HG03135 (cell line): Measurements from ENCODE around the gene HDGFL2.
"Not testable (repeated sequence)": the region's sequence is repeated elsewhere in the genome, so short reads cannot be mapped to it uniquely, and the experiment has no call there.

Experiments used
- ATAC-seq: cut with Tn5 transposase; IDR thresholded peaks from one replicate; pipeline ENCODE4 v1.9.1; 2021; ENCODE audit warnings: mild to moderate bottlenecking, moderate library complexity; ENCODE audit not compliant: unreplicated experiment

The HDGFL2 gene

DNA sequence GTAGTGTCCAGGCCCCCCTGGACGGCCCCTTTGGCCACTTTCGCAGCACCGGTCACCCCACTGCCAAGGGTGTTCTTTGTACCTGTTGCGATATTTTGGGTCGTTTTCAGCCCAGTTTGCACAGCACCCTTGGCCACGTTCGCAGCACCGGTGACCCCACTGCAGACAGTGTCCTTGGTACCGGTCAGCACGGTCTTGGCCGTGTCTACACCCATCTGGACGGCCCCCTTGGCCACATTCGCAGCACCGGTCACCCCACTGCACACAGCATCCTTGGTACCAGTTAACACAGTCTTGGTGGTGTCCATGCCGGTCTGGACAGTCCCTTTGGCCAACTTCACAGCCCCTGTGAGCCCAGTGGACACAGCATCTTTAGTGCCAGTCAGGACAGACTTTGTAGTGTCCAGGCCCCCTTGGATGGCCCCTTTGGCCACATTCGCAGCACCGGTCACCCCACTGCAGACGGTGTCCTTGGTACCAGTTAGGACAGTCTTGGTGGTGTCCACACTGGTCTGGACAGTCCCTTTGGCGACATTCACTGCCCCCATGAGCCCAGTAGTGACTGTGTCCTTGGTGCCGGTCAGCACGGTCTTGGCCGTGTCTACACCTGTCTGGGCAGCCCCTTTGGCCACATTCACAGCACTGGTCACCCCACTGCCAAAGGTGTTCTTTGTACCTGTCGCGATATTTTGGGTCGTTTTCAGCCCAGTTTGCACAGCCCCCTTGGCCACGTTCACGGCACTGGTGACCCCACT, 39.4 kb downstream of the HDGFL2 start:
- ATAC-seq: no peak

DNA sequence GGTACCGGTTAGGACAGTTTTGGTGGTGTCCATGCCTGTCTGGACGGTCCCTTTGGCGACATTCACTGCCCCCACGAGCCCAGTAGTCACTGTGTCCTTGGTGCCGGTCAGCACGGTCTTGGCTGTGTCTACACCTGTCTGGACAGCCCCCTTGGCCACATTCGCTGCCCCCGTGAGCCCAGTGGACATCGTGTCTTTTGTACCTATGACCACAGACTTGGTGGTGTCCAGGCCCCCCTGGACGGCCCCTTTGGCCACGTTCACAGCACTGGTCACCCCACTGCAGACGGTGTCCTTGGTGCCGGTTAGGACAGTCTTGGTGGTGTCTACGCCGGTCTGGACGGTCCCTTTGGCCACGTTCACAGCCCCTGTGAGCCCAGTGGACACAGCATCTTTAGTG, 40.0 kb downstream of the HDGFL2 start:
- no peak for ATAC-seq

DNA sequence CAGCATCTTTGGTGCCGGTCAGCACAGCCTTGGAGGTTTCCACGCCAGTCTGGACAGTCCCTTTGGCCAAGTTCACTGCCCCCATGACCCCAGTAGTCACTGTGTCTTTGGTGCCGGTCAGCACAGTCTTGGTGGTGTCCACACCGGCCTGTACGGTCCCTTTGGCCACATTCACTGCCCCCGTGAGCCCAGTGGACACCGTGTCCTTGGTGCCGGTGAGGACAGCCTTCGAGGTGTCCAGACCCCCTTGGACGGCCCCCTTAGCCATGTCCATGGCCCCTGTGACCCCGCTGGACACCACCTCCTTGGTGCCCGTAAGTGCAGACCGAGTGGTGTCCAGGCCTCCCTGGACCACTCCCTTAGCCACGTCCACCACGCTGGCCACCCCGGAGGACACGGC, 41.2 kb downstream of the HDGFL2 start:
- no peak for ATAC-seq

DNA sequence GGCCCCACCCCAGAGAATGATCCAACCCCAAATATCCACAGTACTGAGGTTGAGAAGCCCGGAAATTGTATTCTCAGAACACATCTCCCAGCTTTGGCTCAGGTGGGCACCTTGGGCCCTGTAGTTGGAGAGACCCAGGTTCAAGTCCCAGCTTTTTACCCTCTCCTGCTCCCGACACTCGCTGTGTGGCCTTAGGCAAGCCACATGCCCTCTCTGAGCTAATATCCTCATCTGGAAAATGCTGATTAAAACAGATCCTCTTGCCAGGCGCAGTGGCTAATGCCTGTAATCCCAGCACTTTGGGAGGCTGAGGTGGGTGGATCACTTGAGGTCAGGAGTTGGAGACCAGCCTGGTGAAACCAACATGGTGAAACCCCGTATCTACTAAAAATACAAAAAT, 43.6 kb downstream of the HDGFL2 start:
- ATAC-seq: no peak

DNA sequence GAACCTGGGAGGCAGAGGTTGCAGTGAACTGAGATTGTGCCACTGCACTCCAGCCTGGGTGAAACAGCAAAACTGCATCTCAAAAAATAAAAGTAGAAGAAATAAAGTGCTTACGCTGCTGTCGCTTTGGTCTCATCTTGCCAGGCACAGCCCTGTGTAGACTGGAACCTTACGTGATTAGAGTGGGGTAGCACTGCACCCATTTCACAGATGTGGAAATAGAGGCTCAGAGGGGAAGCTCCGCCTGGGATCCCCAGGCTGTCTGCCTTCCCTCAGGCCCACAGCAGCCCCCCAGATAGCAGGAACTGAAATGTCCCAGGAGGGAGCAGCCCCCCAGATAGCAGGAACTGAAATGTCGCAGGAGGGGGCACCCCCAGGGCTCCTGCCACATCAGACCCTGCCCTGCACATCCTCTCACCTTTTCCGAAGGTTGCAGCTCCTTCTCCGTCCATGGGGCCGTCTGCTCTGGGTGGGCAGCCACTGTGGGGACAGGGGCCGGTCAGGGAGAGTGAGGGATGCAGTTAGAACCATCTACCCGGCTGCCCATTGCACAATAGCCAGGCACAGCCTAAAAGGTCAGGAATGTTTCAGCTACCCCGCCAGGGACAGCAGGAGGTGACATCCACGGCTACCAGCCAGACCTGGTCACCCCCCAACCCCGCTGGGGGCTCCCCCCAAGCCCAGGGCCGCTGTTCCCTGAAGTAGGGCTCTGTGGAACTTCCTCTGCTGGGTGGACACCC, 44.3 kb downstream of the HDGFL2 start:
- no peak for ATAC-seq

DNA sequence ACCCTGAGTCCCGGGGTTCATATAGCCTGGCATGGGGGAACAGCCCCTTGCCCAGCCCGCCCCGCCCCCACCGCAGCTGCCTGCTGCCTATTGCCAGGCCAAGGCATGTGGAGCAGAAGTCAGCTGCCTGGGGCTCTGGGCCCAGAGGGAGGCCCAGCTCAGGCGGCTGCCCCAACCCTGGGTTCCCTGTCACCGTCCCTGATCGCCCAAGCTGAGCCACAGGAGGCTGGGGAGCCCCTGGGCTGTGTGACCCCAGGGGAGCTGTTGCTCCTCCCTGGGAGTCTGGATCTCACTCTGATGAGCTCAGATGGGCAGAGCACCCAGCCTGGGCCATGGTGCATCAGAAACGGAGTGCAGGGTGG, 44.8 kb downstream of the HDGFL2 start:
- ATAC-seq: no peak

DNA sequence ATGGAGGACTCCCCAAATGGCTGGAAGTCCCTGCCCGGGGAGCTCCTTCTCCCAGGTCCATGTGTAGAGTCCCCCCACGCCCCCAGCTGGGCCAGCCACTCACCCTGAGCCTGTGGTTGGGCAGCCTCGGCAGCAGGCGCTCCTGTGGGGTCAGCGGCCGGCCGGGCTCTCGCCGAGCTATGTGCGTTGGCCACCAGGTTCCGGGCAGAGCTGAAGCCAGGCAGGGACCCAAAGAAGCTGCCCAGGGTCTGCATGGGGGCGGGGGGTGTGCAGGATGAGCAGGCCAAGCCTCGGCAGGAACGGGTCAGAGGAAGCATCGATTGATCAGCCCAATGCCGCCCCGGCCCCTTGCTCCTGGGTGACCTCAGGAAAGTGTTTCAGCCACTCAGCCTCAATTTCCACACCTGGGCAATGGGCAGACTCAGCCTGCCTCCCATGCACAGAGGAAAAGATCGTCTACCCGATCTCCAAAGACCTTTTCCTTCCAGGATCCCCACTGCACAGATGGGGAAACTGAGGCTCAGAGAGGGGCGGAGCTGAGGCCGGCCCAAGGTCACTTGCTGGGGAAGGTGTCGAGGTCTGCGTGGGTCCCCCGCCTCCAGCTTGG, 45.5 kb downstream of the HDGFL2 start:
- no peak for ATAC-seq

DNA sequence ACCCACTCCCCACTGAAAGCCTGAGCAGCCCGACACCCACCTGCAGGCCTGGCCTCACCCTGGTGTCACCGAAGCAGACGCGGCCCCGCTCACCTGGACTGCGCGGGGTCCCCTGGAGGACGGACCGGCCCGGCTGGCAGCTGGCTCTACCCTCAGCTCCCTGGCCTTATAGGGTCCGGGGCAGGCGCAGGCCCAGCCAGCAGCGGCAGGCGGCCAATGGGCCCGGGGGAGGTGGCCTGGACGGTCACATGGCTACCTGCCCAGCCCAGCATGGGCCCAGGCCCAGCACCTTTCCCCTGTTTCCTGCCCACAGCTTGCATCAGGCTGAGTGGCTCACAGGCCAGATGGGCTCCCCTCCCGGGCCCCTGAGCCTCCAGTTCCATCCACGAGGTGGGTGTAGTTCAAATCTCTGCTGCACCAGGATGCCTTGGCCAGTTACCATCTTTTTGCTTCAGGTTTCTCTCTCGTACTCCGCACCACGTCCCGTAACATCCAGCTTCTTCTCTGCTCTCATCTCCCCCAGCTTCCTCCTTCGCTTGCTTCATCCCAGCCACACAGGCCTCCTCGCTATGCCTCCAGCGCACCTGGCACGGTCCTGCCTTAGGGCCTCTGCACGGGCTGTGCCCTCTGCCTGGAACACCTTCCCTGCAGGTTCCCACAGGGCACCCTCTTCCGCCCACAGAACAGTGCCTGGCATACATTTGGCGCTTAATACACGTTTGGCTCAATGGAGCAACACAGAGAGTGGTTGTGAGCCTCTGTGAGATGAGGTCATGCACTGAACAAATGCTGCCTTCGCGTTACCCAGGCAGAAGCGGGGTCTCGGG, 46.5 kb downstream of the HDGFL2 start, which contains the start of gene PLIN4:
Gene PLIN4, minus strand, starts transcription at position 142 of the 827 bp plus-strand sequence. CDS start 214 bp downstream, outside the sequence.
- ATAC-seq: no peak

DNA sequence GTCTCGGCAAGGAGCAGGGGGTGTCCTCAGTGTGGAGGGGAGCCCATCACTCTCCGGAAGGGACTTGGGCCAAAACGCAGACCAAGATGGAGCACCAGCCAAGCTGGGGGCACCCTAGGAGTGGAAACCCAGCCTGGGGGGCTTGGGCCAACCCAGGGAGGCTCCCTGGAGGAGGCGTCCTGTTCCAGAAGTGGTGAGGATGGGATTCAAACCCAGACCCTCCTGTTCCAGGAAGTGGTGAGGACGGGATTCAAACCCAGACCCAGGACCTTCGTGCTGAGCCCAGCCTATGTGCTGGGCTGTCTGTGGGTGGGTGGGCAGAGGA, 47.0 kb downstream of the HDGFL2 start:
- ATAC-seq: no peak

DNA sequence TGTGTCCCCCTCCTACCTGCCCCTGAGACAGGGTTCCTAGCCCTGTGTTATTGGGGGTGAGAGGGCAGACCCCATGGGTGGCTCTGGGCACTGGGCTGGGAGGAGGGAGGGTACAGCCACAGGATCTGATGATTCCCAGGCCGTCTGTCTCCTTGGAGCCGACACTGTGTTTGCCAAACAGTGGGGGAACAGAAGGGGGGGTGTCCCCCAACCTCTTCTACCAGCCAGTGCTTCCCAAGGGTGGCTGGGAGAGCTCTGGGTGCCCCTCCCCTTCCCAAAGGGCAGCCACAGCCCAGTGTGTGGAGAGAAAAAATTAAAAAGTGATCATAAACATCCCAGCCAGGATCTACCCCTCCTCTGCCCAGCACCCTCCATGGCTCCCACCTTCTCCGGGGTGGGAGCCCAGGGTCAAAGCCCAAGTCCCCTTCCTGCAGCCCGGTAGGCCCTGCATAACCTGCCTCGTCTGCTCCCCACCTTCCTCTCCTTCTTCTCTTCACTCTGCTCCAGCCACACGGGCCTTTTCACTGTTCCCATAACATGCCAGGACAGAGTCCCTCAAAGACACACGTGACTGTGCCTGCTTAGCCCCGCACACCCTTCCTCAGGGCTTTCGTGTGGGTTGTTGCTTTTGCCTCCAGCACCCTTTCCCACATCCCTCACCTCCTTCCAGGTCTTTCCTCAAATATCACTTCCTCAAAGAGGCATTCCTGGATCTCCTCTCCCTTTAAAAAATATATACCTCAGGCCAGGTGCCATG, 47.6 kb downstream of the HDGFL2 start:
- no peak for ATAC-seq

DNA sequence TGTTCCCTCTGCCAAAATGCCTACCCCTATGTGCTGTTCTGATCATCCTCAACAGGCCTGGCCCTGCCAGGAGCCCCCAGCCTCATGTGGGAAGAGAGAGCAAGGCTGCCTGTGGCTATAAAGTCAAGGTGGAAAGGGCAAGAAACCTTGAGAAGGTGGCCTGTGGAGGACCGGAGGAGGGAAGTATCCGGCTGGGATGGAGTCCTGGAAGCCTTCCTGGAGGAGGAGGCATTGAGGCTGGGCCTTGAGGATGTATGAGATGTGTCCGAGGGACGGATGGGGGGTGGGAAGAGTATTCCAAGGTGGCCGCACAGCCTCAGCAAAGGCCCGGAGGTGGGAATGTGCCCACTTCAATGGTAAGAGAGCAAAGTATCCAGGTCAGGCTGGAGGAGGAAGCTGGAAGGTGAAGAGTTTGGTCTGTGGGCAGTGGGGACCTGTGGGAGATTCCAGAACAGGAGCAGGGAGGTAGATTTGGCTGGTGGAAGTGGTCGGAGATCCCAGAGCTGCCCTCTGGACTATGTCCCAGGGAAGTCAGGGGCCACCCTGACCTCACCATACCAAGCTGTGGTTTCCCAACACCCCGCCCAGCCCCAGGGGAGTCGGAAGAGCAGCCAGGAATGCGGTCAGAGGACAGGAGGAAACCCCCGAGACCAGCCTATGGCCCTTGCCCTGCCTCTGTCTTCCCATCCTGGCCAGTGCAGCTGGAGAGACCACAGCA, 49.2 kb downstream of the HDGFL2 start:
- ATAC-seq: no peak

DNA sequence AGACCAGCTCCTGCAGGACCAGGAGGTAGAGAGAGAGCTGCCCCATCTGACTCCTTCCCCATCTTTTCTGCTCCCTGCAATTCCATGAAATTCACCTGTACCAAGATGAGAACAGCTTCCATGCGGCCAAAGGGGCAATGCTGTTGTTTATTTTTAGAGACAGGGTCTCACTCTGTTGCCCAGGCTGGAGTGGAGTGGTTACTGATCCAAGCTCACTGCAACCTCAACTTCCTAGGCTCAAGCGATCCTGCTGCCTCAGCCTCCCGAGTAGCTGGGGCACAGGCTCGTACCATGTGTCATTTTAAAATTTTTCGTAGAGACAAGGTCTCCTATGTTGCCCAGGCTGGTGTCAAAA, 49.8 kb downstream of the HDGFL2 start:
- ATAC-seq: no peak

DNA sequence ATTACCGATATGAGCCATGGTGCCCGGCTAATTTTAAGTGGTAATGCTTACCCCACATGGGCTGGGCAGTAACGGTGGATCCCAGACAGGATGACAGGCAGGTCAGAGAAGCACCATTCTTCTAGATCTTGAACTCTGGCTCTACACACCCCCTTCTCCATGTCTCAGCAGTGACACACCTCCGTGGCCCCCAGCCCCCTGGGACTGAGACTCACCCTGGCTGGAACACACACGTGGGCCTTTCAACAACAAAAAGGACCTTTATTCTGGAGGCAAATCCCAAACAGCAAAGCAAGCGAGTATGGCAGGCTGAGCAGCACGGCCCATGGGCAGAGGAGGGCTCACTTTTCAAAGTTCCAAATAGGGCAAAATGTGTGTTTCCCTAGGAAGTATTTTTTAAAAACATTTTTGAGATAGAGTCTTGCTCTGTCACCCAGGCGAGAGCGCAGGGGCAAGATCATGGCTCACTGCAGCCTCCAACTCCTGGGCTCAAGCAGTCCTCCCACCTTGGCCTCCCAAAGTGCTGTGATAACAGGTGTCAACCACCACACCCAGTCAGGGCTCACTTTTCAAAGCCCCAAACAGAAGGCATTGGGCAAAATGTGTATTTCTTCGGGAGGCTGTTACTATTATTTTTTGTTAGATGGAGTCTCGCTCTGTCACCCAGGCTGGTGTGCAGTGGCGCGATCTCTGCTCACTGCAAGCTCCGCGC, 50.4 kb downstream of the HDGFL2 start:
- no peak for ATAC-seq

DNA sequence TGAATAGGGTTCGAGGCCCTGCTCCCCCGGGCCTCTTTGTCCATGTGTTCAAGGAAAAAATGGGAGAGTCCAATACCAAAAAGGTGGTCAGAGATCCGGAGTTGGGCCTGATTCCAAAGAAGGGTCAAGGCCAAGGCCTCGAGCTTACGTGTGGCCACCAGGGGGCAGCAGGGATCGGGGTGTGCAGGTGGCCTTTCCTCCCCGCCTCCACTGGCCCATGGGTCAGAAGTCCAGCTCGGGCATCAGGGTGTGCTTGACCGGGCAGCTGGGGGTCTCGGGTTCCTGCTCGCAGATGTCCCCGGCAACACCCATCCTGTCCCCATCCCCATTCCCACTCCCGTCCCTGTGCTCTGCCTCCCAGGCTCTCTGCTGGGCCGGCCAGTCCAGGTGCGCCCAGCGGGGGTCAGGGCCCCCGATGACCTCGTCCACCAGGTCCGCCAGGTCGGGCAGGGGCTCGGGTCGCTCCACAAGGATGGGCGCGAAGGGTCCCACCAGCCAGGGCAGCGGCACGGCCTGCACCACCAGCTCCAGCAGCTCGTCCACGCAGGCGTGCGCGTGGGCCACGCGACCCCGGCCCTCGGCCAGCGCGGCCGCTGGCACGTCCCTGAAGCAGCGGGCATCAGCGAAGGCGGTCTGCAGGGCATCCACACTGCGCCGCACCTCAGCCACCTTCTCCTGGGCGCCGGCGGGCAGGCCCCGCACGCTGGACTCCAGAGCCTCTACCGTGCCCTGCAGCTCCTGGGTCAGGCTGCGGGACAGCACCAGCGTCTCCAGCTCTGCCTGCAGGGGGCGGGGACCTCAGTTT, 51.4 kb downstream of the HDGFL2 start:
- no peak for ATAC-seq

DNA sequence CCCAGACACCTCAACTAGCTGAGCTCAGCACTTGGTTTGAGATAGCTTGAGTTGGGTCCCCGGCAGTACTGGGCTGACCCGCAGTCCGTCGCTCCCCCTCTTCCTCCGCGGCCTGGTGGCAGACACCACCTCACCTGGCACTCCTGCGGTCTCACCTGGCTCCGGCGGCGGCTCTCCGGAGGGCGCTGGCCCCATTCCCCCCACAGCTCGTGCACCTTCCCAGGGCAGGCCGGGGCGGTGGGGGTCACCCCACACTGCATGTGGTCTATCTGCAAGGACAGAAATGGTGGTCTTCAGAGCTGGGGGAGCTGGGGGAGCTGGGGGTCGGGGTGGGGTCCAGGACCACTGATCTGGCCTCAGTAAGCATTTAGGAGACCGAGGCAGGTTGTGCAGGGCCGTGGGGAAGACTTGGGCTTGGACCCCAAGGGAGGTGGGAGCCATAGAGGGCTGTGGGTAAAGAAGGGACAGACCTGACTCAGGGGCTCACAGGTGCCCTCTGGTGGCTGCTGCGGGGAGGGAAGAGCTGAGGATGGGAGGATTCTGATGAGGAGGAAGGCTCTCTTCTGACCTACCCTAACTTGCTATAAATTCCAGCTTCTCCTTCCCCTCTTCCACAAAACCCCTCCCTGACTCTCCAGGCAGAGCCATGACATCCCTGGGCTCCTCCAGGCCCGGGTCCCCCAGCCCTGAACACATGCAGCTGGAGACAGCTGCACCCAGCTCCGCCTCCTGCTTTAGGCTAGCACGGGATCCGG, 52.9 kb downstream of the HDGFL2 start:
- ATAC-seq: no peak

DNA sequence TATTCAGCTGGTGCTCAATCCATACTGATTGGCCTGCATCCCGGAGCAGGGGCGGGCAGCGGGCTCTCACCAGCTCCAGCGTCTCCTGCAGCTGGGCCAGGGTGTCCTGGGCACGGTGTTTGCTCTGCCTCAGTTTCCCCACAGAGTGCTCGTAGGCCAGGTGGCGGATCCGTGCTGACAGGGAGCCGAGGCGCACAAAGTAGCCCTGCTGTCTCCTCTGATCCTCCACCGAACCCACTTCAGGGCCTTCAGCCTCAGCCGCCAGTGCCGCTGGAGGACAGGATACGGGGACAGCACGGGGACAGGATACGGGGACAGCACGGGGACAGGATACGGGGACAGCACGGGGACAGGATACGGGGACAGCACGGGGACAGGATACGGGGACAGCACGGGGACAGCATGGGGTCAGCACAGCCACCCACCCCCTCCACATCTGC, 53.5 kb downstream of the HDGFL2 start:
- ATAC-seq: no peak

DNA sequence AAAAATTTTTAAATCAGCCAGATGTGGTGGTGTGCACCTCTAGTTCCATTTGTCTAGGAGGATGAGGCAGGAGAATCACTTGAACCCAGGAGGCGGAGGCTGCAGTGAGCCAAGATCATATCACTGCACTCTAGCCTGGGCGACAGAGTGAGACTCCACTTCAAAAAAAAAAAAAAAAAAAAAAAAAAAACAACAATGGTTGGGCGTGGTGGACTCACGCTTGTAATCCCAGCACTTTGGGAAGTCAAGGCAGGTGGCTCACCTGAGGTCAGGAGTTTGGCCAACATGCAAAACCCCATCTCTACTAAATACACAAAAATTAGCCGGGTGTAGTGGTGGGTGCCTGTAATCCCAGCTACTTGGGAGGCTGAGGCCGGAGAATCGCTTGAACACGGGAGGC, 55.3 kb downstream of the HDGFL2 start:
- not testable (repeated sequence) for ATAC-seq

DNA sequence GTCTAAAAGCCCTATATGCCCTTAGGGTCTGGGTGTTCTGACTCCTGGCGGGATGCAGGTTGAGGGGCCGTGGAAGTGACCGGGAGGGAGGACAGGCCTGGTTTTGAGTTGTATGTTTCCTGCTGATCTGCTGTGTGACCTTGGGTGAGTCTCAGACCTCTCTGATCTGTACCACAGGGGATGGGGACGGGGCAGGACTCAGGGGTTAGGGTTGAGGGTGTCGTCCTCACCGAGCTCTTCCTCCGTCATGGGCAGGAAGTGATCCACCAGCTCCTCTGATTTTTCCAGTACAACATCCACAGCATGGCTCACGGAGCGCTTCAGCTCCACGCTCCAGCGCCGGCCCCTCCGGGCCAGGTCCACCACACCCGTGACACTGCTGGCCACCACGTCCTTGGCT, 56.7 kb downstream of the HDGFL2 start:
- ATAC-seq: no peak
